Measurements from ENCODE around the gene MYH3.

MYH3 gene

DNA sequence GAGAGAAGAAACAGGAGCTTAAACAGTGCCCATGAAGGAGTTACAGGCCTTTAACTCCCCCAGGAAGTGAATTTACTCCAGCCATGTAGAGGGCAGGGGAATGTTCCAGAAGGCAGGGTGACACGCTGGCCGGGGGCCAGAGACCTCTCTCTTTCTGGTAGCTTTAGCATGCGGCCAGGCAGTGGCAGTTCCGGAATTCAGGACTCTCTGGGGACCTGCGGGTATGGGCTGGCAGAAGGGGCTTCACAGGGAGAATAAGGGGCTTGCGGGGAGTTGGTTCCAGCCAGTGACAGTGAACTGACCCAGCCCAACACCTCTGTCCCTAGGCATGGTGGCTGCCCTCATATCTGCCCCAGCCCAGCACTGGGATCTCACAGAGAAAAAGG is 40.0 kb downstream of the MYH3 start:
- no peak overlapping the region for H3K4me3 ChIP-seq (replicated peaks; ENCODE audit: low read depth, low read length)
- TF ChIP-seq, protein P1, sequence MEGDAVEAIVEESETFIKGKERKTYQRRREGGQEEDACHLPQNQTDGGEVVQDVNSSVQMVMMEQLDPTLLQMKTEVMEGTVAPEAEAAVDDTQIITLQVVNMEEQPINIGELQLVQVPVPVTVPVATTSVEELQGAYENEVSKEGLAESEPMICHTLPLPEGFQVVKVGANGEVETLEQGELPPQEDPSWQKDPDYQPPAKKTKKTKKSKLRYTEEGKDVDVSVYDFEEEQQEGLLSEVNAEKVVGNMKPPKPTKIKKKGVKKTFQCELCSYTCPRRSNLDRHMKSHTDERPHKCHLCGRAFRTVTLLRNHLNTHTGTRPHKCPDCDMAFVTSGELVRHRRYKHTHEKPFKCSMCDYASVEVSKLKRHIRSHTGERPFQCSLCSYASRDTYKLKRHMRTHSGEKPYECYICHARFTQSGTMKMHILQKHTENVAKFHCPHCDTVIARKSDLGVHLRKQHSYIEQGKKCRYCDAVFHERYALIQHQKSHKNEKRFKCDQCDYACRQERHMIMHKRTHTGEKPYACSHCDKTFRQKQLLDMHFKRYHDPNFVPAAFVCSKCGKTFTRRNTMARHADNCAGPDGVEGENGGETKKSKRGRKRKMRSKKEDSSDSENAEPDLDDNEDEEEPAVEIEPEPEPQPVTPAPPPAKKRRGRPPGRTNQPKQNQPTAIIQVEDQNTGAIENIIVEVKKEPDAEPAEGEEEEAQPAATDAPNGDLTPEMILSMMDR (IDR thresholded peaks at IDR 0.05; ENCODE audit: low read depth, low read length, missing control alignments) = no peak
- DNase-seq (ENCODE audit: extremely low read depth, low read depth) = no peak

DNA sequence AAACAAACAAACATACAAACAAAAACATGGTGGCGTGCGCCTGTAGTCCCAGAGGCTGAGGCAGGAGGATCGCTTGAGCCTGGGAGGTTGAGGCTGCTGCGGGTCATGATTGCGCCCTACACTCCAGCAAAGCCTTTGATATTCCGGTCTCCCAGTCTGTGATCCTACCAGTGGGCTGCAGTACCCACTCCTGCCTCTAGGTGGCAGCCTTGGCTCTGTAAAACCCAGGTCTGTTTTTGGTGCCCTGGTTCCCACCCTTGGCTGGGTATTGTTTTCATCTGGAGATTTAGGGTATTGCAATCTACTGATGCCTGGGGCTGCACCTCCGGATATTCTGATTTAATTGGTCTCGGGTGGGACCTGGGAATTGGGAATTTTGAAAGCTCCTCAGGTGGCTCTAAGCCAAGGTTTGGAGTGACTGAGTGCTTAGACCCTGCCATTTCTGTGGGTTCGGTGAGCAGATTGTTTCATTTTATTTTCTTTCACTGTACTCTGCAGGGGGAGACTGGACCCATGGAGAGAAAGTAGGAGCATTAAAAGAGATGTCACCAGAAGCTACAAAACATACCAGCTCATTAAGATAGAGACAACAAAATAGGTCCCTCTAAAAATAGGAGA is 40.5 kb downstream of the MYH3 start:
- DNase-seq (ENCODE audit: extremely low read depth, low read depth) = peak; percentile 59
- no peak overlapping the region for H3K4me3 ChIP-seq (replicated peaks; ENCODE audit: low read depth, low read length)
- TF ChIP-seq, protein P1 (IDR thresholded peaks at IDR 0.05; ENCODE audit: low read depth, low read length, missing control alignments) = peak; percentile 99

DNA sequence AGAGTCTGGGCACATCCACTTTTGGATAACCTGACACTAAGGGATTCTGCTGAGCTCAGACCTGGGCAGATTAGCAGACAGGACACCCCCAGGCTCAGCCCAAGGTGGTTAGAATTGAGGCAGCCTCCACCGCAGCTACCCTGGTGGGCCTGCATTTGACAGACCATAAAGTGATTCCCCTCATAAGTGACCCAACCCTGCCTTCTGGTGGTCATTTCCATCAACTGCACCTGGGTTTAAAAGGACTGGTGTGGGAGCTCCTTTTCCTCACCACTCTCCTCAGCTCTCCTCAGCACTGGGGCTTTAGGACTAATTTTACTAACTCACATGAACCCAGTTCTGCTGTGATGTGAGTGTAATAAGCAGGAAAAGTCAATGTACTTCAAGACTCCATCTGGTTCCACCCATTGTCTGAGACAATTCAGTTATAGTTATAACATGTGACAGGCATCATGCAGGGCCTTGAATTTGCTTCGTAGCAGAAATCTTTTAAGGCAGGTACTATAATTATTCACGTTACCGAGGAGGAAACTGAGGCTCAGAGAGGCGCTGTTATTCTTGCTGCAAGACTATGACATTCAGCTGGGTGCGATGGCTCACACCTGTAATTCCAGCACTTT is 42.5 kb downstream of the MYH3 start:
- no peak for DNase-seq (ENCODE audit: extremely low read depth, low read depth)
- TF ChIP-seq, protein P1 (IDR thresholded peaks at IDR 0.05; ENCODE audit: low read depth, low read length, missing control alignments) = peak; percentile 75
- H3K4me3 ChIP-seq (replicated peaks; ENCODE audit: low read depth, low read length) = no peak overlapping the region

DNA sequence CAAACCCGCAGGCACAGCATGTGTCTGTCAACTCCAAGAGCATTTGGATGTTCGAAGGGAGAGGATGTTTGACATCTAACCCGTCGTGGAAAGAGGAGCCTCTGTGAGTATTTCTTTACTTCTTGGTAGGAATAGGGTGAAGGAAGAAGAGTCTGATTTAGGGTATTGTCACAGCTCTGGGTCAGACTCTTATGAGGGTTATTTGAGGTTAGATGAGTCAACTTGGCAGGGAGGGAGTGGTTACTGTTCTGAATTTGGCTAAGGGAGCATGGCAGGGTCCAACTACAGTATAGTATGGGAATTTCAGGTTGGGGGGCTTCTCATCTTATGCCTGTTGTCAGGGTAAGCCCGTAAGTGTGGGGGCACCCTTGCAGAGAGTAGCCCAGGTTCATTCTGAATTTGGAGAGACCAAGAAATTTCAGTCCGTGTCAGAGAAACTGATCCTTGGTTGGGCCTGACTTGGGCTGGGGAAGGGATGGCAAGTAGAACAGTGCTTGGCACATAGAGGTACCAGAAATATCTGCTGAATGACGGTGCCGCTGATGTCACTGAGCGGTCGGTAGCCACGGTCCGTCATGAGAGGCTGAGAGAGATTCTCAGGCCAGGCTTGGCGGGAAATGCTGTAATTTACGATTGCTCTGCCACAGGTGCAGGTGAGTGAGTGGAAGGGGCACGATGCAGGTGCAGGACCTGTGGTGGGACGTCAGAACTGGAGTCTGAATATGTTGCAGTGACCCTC is 43.2 kb downstream of the MYH3 start:
- TF ChIP-seq, protein P1 (IDR thresholded peaks at IDR 0.05; ENCODE audit: low read depth, low read length, missing control alignments) = no peak
- DNase-seq (ENCODE audit: extremely low read depth, low read depth) = no peak
- no peak overlapping the region for H3K4me3 ChIP-seq (replicated peaks; ENCODE audit: low read depth, low read length)

DNA sequence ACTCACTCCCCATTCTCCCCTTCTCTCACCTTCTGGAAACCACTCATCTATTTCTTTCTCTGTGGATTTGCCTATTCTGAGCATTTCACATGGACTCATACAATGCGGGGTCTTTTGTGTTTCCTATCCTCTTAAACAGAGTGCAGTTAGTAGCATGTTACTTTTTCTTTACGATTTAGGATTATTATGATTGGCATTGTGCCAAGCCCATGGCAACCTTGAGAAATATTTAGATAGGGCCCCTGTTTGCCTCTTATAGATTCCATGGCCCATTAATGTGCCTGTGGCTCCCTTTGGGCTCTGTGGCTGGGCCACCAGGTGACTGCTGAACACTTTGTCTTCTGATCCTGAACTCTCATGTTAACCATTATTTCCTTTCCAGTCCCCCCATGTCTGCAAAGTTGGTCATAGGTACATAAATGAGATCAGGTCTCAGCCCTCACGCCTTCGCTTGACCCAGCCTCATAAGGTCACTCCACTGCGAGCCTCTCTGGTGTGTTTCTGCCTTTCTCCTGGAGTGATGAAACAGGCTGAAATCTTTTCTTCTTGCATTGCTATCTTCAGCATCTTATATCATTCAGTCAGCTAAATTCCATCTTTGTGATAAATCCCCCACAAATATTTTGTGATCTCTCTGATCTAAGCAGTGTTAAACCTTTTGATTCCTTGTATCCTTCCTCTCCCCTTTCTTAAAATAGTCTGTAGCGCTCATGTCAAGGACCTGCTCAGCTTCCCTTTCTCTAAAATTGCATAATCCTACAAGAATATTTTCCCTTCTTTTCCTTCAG is 44.0 kb downstream of the MYH3 start:
- no peak for DNase-seq (ENCODE audit: extremely low read depth, low read depth)

DNA sequence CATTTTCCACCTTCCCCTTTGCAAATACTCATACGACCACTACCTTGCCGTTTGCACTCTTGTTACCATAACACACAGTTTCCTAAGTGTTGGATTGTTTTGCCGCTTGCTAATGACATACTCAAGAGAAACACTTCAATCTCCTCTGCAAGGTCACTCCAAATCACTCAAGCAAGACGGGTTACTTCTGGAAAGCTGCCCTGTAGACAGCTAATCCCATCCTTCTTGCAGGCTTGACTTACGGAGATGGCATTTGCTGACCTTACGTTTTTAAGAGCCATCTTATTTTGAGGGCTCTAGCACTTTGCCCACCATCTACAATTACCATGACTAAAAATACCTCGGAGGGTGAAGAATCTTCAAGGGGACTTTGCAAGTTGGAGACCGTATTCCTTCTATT is 46.2 kb downstream of the MYH3 start:
- TF ChIP-seq, protein P1 (IDR thresholded peaks at IDR 0.05; ENCODE audit: low read depth, low read length, missing control alignments) = no peak
- no peak for DNase-seq (ENCODE audit: extremely low read depth, low read depth)
- no peak overlapping the region for H3K4me3 ChIP-seq (replicated peaks; ENCODE audit: low read depth, low read length)

More for the DNA sequence above, 44.0 kb downstream of the MYH3 start:
- TF ChIP-seq, protein P1 (IDR thresholded peaks at IDR 0.05; ENCODE audit: low read depth, low read length, missing control alignments) = no peak
- no peak overlapping the region for H3K4me3 ChIP-seq (replicated peaks; ENCODE audit: low read depth, low read length)
